NT2/D1 (cell line): Measurements from ENCODE around the gene WNT6.

Experiments used
- SUZ12 ChIP-seq: IDR thresholded peaks from 2 replicates; pipeline ENCODE4 v1.6.1; 2011; ENCODE audit not compliant: insufficient read length, insufficient read depth; ENCODE audit errors: extremely low read depth
- YY1 ChIP-seq: IDR thresholded peaks from 2 replicates; pipeline ENCODE4 v1.6.1; 2011; ENCODE audit not compliant: insufficient read length, insufficient read depth

DNA sequence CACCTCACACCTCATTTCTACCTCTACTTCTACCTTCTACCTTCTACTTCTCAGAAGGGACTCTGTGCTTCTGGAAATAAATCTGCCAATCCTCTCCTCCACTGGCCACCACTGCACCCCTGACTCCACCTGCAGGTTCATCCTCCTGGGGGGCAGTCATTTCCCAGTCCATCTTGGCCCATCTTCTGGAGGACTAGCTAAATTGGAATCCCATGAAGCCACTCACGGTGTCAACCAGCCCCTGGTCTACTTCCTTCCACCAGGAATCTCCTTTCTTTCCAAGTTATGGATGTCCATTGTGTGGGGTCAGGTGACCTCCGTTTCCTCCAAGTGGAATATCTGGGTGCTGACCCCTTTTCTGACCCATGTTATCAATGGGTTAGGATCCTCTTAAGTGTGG is 24.9 kb downstream of the WNT6 start:
- no peak for TF ChIP-seq SUZ12
- no peak for TF ChIP-seq YY1
